ENCODE data around the gene TRMT1. TPM values are rescaled to one million over a fixed set of nuclear protein-coding genes. Genes with fewer than 3 reads are reported as not detected.

The TRMT1 gene
- polyA plus RNA-seq, 1 experiment: 30.8 TPM

DNA sequence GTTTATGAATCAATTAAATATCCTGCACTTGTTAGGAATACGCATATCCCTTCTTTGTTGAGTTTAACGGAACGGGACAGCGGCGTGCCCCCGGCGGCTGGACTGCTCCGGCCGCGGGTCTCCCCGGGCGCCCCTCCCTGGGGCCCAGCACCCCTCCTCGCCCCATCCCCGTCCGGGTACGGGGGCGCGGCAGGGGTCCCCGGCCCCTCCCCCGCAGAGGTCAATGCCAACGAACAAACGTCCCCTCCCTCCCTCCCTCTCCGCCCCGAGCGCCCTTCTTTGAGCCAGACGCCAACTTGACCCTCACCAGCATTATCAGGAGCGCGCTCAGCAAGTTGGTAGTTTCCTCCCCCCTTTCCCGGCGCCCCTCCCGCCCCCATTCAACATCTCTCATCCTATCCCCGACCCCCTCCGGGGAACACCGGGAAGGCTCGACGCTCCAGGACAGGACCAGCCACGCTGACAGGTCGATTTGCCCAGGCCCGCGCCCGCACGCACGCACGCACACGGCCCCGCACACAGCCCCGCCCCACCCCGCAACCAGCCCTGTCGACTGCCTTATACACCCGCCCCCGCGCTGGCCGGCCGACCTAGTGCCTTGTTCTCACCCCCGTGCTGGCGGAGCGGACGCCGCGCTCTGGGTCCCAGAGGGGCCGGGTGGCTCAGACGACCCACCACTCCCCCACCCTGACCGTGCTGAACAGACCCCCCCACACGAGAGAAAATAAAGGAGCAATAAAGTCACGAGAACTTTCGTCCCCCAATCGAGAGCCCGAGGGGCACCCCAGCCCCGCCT lies 18.9 kb downstream of the TRMT1 start:
- ChIA-PET CTCF (no interaction called here), POLR2A (no interaction called here)
- DNase-seq (ENCODE audit: low read depth): no peak
- H3K27me3 ChIP-seq (ENCODE audit: control insufficient read depth, insufficient read depth, low read length): no peaks in the 10 kb centered on the region
- TF ChIP-seq, protein P1, sequence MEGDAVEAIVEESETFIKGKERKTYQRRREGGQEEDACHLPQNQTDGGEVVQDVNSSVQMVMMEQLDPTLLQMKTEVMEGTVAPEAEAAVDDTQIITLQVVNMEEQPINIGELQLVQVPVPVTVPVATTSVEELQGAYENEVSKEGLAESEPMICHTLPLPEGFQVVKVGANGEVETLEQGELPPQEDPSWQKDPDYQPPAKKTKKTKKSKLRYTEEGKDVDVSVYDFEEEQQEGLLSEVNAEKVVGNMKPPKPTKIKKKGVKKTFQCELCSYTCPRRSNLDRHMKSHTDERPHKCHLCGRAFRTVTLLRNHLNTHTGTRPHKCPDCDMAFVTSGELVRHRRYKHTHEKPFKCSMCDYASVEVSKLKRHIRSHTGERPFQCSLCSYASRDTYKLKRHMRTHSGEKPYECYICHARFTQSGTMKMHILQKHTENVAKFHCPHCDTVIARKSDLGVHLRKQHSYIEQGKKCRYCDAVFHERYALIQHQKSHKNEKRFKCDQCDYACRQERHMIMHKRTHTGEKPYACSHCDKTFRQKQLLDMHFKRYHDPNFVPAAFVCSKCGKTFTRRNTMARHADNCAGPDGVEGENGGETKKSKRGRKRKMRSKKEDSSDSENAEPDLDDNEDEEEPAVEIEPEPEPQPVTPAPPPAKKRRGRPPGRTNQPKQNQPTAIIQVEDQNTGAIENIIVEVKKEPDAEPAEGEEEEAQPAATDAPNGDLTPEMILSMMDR (IDR thresholded peaks at IDR 0.05; ENCODE audit: insufficient read depth, low read depth, low read length): no peak
- peaks cover 9% of the 10 kb centered on the region for H3K36me3 ChIP-seq (ENCODE audit: control insufficient read depth, insufficient read depth, low read length)
- H3K4me3 ChIP-seq (ENCODE audit: low read depth, low read length): no peak overlapping the region

DNA sequence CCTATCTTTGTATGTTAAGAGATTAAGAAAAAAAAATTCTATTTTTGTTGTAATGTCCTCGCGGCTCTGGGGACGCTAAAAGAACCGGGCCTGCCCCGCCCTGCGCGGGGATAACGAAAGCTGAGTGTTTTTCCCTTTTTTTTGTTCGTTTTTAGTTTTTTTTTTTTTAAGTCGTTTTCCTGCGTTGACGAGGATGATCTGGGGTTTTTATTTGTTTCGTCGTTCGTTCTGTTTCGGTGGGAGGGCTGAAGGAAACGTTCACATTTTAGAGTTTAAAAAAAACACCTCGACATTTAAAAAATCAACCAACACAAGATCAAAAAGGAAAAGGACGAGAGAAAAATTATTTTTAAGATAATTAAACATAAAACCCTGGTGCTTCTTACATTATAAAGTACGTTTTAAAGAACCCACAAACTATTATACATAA lies 19.5 kb downstream of the TRMT1 start:
- peaks cover 9% of the 10 kb centered on the region for H3K36me3 ChIP-seq (ENCODE audit: control insufficient read depth, insufficient read depth, low read length)
- ChIA-PET CTCF (interaction anchor here (8.1 kb wide), 1 partner anchor 67 kb away, joined by 95 read pairs; no protein-coding TSS in a partner anchor), POLR2A (no interaction called here)
- TF ChIP-seq, protein P1 (IDR thresholded peaks at IDR 0.05; ENCODE audit: insufficient read depth, low read depth, low read length): no peak
- H3K27me3 ChIP-seq (ENCODE audit: control insufficient read depth, insufficient read depth, low read length): no peaks in the 10 kb centered on the region
- H3K4me3 ChIP-seq (ENCODE audit: low read depth, low read length): no peak overlapping the region
- no peak for DNase-seq (ENCODE audit: low read depth)

DNA sequence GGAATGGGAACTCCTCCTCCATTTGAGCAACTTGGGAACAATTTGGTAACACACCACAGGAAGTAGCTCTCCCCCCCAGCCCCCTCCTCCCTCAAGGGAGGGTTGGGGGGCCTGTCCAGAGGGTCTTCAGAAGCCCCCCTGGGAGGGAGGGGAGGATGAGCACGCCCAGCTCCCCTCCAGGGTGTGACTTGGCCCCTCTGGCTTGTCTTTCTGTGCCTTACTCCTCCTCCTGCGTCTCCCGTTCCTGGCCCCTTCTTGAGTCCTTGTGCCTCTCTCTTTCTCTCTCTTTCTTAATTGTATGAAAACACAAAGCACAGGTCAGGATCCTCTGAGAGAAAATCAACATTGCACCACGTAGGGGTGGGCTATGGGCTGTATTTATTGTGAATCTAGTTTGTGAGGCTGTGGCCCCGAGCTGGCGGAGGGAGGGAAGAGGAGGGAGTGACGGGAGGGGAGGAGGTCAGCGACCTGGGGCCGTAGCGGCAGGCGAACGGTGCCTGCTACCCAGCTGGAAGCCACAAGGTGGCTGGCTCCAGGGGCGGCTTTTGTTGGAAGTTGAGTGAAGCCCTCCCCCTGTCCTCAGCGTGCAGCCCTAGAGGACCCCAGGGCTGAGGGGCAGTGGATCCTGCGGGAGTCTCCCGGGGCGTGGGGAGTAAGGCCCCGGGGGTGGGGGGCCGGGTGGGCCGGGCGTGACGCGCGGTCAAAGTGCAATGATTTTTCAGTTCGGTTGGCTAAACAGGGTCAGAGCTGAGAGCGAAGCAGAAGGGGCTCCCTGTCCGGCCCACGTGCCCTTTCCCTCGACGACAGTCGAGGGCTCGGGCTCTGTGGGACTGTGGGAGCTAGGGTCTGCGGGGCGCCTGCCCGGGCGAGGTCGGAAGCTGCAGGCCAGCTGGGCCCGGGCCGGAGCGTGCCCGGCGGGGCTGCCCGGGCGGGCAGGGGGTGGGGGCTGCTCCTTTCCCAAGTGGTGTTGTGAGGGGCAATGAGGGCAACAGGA lies 20.3 kb downstream of the TRMT1 start:
- H3K27me3 ChIP-seq (ENCODE audit: control insufficient read depth, insufficient read depth, low read length): no peaks in the 10 kb centered on the region
- TF ChIP-seq, protein P1 (IDR thresholded peaks at IDR 0.05; ENCODE audit: insufficient read depth, low read depth, low read length): no peak
- H3K36me3 ChIP-seq (ENCODE audit: control insufficient read depth, insufficient read depth, low read length): peaks cover 10% of the 10 kb centered on the region
- CTCF ChIA-PET: interaction anchor here (1.9 to 8.2 kb wide), 6 partner anchors 9 to 131 kb away, joined by 7 to 139 read pairs (median 80); no protein-coding TSS in a partner anchor
- POLR2A ChIA-PET: no interaction called here
- H3K4me3 ChIP-seq (ENCODE audit: low read depth, low read length): no peak overlapping the region
- DNase-seq (ENCODE audit: low read depth): no peak

DNA sequence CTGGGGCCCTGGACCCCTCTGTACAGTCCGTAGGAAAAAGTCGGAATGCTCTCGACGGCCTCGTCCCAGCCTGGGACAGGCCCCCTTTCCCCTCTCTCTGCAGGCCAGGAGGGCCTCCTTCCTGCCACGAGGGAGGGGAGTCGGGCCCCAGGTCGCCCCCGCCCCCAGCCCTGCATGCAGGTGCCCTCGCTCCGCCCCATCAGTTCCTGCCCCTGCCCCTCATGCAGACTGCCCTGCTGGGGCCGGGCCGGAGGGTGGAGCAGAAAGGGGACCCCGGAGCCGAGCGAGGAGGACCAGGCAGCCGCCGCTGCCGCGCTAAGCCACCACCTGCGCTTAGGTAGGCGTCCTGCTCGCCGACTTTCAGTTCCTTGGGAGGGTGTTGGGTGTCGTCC lies 21.2 kb downstream of the TRMT1 start:
- DNase-seq (ENCODE audit: low read depth): no peak
- no peak overlapping the region for H3K4me3 ChIP-seq (ENCODE audit: low read depth, low read length)
- POLR2A ChIA-PET: no interaction called here
- H3K36me3 ChIP-seq (ENCODE audit: control insufficient read depth, insufficient read depth, low read length): peaks cover 10% of the 10 kb centered on the region
- TF ChIP-seq, protein P1 (IDR thresholded peaks at IDR 0.05; ENCODE audit: insufficient read depth, low read depth, low read length): no peak
- CTCF ChIA-PET: interaction anchor here (1.9 to 8.2 kb wide), 8 partner anchors 10 to 130 kb away, joined by 7 to 139 read pairs (median 44); no protein-coding TSS in a partner anchor
- no peaks in the 10 kb centered on the region for H3K27me3 ChIP-seq (ENCODE audit: control insufficient read depth, insufficient read depth, low read length)

Measured in BJ (cell line).